ENCODE measurements around the gene FNIP2.
"Not testable (repeated sequence)": the region's sequence is repeated elsewhere in the genome, so short reads cannot be mapped to it uniquely, and the experiment has no call there.

FNIP2 gene

GRCh38 chr4:158929939-158930638, 161.3 kb downstream of the FNIP2 start:
- DNase-seq = no peak

GRCh38 chr4:158930639-158930972, 161.8 kb downstream of the FNIP2 start:
- no peak for DNase-seq

DNA sequence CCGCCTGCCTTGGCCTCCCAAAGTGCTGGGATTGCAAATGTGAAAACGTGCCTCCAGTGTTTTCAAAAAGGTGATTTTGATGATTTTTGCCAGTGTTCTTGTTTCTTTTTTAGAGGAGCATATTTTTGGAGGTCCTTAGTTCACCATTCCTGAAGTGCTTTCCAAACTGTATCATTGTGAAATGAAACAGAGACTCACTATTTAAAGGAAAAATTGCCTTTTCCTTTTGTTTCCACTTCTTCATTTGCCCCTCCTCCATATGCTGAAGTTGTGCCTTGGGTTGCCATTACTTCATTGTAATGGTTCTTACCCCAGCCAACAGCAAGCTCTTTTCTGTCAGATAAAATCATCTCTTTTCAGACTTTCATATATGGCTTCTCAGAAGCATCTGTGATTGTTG, 164.4 kb downstream of the FNIP2 start:
- no peak for DNase-seq

DNA sequence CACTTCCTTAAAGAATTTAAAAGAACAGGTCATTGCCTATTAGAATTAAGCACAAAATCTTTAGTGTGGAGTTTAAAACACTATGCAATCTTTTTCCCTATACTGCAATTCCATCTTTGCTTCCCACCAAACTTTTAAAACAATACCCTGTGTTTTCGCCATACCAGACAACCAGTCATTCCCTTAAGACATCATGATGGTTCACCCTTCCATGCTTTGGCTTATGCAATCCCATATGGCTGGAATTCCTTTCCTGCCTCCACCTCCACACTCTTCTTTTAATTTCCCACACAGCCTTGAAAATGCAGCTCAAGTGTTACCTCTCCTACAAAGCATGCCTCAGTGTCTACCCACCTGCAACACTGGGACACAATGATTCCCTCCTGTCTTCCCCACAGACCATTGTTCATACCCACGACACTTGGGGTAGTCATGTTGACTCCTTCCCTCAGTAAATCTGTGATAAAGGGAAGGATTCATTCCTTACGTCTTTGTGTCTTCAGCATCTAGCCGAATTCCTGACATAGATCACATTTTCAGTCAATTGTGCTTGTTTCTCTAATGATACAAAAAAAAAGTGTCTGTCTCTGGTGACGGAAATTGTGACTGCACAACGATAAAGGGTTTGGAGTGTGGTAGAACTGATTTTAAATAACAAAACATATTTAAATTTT, 166.3 kb downstream of the FNIP2 start:
- DNase-seq = no peak

DNA sequence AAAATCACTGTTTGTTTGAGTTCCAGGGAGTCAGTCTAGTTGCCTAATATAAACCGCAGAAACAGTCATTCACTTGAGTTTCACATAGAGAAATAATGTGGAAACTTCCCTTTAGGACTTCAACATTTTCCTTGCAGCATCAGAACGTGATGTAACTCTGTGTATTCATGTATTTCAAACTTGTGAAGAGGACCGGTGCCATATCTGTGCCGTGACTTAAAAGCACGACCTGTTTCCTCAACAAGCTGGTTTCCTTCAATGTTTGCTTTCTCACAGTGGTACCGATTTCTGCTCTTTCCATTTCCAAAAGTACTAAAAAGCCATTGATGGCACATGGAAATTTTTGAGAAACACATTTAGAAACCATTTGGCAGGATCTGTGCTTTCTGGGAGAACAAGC, 167.4 kb downstream of the FNIP2 start:
- DNase-seq = no peak

DNA sequence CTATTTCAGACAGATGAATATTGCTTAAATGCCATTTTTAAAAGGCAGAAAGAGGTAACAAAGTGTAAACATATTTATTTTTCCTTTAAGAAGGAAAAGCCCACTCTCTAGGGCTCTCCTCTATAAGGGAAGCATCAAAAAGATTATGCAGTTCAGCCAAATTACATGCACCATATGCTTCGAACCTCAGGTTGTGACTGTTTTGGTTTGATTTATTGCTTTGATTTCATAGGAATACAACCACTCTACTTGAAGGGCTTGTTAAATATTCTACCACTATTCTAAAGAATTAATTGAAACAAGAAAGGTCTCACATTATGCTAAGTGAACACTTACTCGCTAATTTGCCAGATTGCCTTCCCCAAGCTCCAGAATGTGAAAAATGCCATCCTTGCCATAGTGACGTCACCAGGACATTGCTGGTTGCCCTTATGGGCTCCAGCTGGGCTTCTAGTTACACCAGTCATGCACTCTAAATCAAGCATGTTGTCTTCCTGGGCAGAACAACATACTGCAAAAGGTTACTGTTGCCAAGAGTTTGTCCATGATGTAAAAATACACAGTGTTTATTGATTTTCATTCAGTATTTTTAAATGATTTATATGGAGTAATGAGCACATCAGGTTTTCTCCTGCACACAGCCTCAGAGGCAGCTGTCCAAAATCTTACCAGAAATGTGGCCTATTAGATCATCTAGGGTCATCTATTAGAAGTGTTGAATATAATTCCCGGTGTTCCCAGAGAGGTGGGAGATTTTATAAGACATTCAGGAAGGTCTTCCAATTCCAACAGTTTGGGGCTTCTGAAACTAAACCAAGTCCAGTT, 169.6 kb downstream of the FNIP2 start:
- DNase-seq = no peak

DNA sequence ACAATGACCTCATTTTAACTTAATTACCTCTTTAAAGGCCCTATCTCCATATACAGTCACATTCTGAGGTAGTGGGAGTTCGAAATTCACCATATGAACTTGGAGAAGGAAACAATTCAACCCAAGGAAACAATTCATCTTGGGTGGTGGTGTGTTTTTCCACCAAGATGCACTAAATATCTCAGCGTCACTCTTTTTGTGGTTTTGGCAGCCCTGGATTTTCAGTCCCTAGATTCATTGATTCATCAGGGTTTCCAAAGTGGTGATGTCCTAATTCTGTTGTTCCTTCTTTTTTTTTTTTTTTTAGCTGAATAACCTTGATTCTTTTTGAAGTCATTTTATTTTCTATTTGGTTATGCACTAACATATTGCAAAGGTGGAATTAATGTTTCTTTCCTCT, 171.4 kb downstream of the FNIP2 start:
- no peak for DNase-seq

GRCh38 chr4:158941321-158941720, 172.5 kb downstream of the FNIP2 start:
- no peak for DNase-seq

GRCh38 chr4:158941895-158942294, 173.1 kb downstream of the FNIP2 start:
- no peak for DNase-seq

DNA sequence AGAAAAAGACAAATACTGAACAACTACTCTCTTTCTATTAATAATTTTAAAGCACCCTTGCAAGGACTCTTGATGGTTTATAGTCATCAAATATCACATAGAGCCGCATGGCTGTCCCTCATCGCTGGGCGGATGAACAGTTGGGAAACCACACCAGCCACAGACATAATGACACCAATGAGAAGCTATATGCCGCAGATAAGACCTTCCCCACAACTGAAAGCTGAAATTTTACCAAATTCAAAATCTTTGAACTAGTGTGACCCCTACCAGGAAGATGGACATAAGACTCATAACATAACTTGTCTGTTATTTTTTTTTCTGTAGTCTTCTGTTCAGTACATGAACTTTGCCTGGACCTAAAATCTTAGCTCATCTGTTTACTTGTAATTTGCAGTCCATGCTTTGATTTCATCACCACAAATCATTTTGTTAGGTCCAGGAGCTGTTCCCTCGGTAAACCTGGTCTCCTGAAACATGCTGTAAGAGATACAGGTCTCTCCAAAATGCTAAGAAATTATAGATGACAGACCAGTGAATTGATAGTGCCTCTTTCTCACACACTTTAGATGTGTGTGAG, 176.8 kb downstream of the FNIP2 start:
- DNase-seq = no peak

DNA sequence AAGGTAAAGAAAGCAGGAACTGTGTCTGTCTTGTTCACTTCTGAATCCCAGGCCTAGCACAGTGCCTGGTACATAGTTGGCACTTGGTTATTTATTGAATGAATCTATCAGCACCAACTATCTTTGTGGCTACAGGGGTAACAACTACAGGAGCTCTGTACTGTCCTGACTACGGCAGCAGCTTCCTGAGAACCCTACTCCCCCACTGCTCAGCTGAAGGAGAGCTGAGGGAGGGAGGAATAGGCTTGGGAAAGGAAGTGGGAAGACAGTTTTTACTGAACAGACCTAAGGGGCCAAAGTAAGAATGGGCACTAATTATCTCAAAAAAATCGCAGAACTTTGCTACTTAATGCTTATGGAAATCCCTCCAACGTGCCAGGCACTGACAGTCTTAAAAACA, 178.0 kb downstream of the FNIP2 start:
- DNase-seq = no peak

GRCh38 chr4:158948071-158948470, 179.2 kb downstream of the FNIP2 start:
- no peak for DNase-seq

DNA sequence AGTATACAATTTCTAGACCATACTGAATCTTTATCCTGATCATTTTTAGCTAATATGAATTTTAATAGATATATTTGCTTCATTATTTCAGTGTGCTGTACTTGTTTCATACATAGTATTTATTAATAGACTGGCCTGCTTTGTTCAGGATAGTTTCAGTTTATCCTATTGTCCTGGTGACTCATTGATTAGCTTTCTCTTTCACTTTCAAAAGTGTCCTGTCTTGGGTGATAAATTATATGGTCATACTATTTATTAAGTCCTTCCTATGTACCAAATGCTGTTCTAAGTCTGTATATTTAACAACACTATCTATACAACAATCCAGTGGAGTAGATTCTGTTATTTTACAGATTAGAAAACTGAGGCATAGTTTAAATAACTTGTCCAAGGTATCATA, 180.3 kb downstream of the FNIP2 start:
- DNase-seq = no peak

DNA sequence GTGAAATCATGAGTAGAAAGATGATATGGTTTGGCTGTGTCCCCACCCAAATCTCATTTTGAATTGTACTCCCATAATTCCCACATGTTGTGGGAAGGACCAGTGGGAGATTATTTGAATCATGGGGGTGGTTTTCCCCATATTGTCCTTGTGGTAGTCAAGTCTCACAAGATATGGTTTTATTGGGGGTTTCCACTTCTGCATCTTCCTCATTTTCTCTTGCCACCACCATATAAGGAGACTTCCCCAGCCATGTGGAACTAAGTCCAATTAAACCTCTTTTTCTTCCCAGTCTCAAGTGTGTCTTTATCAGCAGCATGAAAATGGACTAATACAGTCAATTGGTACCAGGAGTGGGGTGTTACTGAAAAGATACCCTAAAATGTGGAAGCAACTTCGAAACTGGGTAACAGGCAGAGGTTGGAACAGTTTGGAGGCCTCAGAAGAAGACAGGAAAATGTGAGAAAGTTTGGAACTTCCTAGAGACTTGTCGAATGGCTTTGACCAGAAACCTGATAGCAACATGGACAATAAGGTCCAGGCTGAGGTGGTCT, 183.5 kb downstream of the FNIP2 start:
- not testable (repeated sequence) for DNase-seq

GRCh38 chr4:158956345-158956744, 187.5 kb downstream of the FNIP2 start:
- DNase-seq = not testable (repeated sequence)

DNA sequence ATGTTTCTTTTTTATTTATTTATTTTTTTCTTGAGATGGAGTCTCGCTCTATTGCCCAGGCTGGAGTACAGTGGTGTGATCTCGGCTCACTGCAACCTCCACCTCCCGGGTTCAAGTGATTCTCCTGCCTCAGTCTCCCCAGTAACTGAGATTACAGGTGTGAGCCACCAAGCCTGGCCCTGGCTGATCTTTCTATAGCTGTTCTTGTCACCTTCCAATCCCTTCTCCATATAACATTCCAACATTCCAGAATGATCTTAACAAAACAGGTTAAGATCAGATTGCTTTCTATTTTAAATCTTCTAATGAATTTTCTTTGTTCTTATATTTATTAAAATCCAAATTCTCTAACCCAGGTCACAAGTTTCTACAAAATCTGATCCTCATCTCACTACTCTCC, 188.1 kb downstream of the FNIP2 start:
- DNase-seq = not testable (repeated sequence)

Measured in activated CD4-positive, alpha-beta T cell treated with anti-CD3 and anti-CD28 coated beads, Interleukin-10, Interleukin-2, amounts not matched to agents 100 ng/mL and 50 ng/mL, durations not matched to agents 16 hours and 8 hours (primary cell).